WTC11 (cell line): ENCODE data around the gene TNNI3K. TPM values are rescaled to one million over a fixed set of nuclear protein-coding genes. Genes with fewer than 3 reads are reported as not detected.

Experiments
- ATAC-seq: fragments of 200-7000 bp; cut with Tn5 transposase; 2 replicates; pipeline ENCODE4 v1.10.0; 2021; ENCODE audit warnings: mild to moderate bottlenecking, moderate library complexity
- CTCF ChIA-PET: fragments of 300-600 bp; sonication (Branson Sonifier 250); formaldehyde crosslinking; loops from one replicate; lab custom pipeline; 2021; ENCODE audit warnings: antibody characterized with exemption; lab: Charles Lee
- POLR2A ChIA-PET: fragments of 350-600 bp; sonication (Branson Sonifier 250); formaldehyde crosslinking; loops from one replicate; lab custom pipeline; 2021; ENCODE audit warnings: antibody characterized with exemption; lab: Charles Lee
- DNase-seq: peaks from one replicate; pipeline ENCODE4 v3.0.0; 2021; ENCODE audit warnings: low spot score
- H3K27ac Mint-ChIP-seq: 2 replicates; pipeline ENCODE4 v1.8.0; 2021; ENCODE audit warnings: mixed read lengths
- H3K27me3 Mint-ChIP-seq: 2 replicates; pipeline ENCODE4 v1.8.0; 2021; ENCODE audit warnings: low read depth, mild to moderate bottlenecking, moderate library complexity, mixed read lengths
- H3K36me3 Mint-ChIP-seq: 2 replicates; pipeline ENCODE4 v1.8.0; 2021; ENCODE audit warnings: mixed read lengths
- H3K4me1 Mint-ChIP-seq: 2 replicates; pipeline ENCODE4 v1.8.0; 2022; ENCODE audit warnings: mixed read lengths
- H3K4me3 Mint-ChIP-seq: 2 replicates; pipeline ENCODE4 v1.8.0; 2021; ENCODE audit warnings: mild to moderate bottlenecking, moderate library complexity, mixed read lengths
- H3K9me3 Mint-ChIP-seq: 2 replicates; pipeline ENCODE4 v1.8.0; 2021; ENCODE audit warnings: mixed read lengths
- CREM ChIP-seq: sonication (generic); formaldehyde crosslinking; IDR thresholded peaks from 2 replicates; pipeline ENCODE4 v1.8.1; 2022; ENCODE audit warnings: mild to moderate bottlenecking, missing genetic modification reagents, moderate library complexity
- EMX1 ChIP-seq: fragments of 250-450 bp; sonication (Bioruptor Pico); IDR thresholded peaks from 2 replicates; pipeline ENCODE4 v1.8.0; 2021; ENCODE audit warnings: mild to moderate bottlenecking
- GTF2I ChIP-seq: fragments of 250-450 bp; sonication (Bioruptor Pico); conservative IDR thresholded peaks from 2 replicates; pipeline ENCODE4 v1.4.0; 2021; ENCODE audit warnings: mild to moderate bottlenecking
- JUN ChIP-seq: sonication (generic); formaldehyde crosslinking; IDR thresholded peaks from 2 replicates; pipeline ENCODE4 v1.8.0; 2023; ENCODE audit warnings: mild to moderate bottlenecking, missing genetic modification reagents
- NFATC4 ChIP-seq: fragments of 250-450 bp; sonication (Bioruptor Pico); IDR thresholded peaks from 2 replicates; pipeline ENCODE4 v1.9.0; 2021; ENCODE audit warnings: mild to moderate bottlenecking
- NR1H2 ChIP-seq: sonication (generic); formaldehyde crosslinking; IDR thresholded peaks from 2 replicates; pipeline ENCODE4 v1.9.0; 2021; ENCODE audit warnings: mild to moderate bottlenecking, moderate library complexity, missing genetic modification reagents
- SMAD3 ChIP-seq: sonication (generic); formaldehyde crosslinking; IDR thresholded peaks from 2 replicates; pipeline ENCODE4 v1.8.0; 2022; ENCODE audit warnings: missing genetic modification reagents, mild to moderate bottlenecking, borderline replicate concordance
- SOX15 ChIP-seq: fragments of 250-450 bp; sonication (Bioruptor Pico); IDR thresholded peaks from 2 replicates; pipeline ENCODE4 v1.9.0; 2021; ENCODE audit warnings: mild to moderate bottlenecking
- TEAD1 ChIP-seq: sonication (generic); formaldehyde crosslinking; IDR thresholded peaks from 2 replicates; pipeline ENCODE4 v1.8.0; 2022; ENCODE audit warnings: mild to moderate bottlenecking, missing genetic modification reagents
- ZNF121 ChIP-seq: sonication (generic); formaldehyde crosslinking; IDR thresholded peaks from 2 replicates; pipeline ENCODE4 v1.8.0; 2023; ENCODE audit warnings: missing genetic modification reagents
- ZNF219 ChIP-seq: sonication (generic); formaldehyde crosslinking; IDR thresholded peaks from 2 replicates; pipeline ENCODE4 v1.8.0; 2023; ENCODE audit warnings: missing genetic modification reagents, mild to moderate bottlenecking, borderline replicate concordance
- ZNF263 ChIP-seq: sonication (generic); formaldehyde crosslinking; IDR thresholded peaks from 2 replicates; pipeline ENCODE4 v1.8.1; 2022; ENCODE audit warnings: low read depth, mild to moderate bottlenecking, moderate library complexity, missing genetic modification reagents
- ZNF317 ChIP-seq: sonication (generic); formaldehyde crosslinking; IDR thresholded peaks from 2 replicates; pipeline ENCODE4 v1.8.1; 2023; ENCODE audit warnings: low read depth, mild to moderate bottlenecking, moderate library complexity, missing genetic modification reagents, borderline replicate concordance
- ZNF671 ChIP-seq: fragments of 250-450 bp; sonication (Bioruptor Pico); IDR thresholded peaks from 2 replicates; pipeline ENCODE4 v1.8.0; 2021; ENCODE audit warnings: mild to moderate bottlenecking
- total RNA-seq: library from RNA; stranded (reverse); gene quantifications from 3 replicates; pipeline ENCODE4 v1.2.3, GENCODE V29; 2021
- TF ChIP-seq, protein P1 (sequence below): sonication (generic); formaldehyde crosslinking; IDR thresholded peaks from 2 replicates; pipeline ENCODE4 v1.8.1; 2022; ENCODE audit warnings: low read depth, mild to moderate bottlenecking, moderate library complexity, missing genetic modification reagents, borderline replicate concordance
- TF ChIP-seq, protein P2 (sequence below): sonication (generic); formaldehyde crosslinking; IDR thresholded peaks from 2 replicates; pipeline ENCODE4 v1.8.1; 2023; ENCODE audit warnings: mild to moderate bottlenecking, missing genetic modification reagents
- TF ChIP-seq, protein P3 (sequence below): sonication (generic); formaldehyde crosslinking; IDR thresholded peaks from 2 replicates; pipeline ENCODE4 v1.8.1; 2022; ENCODE audit warnings: low read depth, missing genetic modification reagents, borderline replicate concordance
- TF ChIP-seq, protein P4 (sequence below): sonication (generic); formaldehyde crosslinking; IDR thresholded peaks from 2 replicates; pipeline ENCODE4 v1.8.0; 2023; ENCODE audit warnings: missing genetic modification reagents, mild to moderate bottlenecking, borderline replicate concordance

The TNNI3K gene
- total RNA-seq, 1 experiment from 2014 or later = 0.07 TPM

DNA sequence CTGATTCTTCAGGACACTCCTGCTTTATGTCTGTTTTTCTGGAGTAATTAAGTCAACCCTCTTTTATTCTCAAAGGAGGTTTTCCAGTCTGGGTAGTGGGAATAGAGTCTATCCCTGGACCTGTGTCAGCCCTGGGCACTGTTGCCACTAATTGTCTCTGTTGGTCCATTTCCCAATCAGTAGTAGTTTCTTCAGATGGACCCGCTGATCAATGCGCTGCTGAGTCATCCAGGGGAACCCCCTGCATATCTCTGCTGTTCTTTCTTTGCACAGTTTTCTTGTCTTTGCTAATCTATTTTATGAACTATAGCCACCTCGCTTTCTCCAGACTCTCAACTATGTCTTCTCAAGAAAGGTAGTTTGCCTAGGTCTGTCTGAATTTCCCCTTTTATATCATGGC is 82.5 kb downstream of the TNNI3K start (continued):
- TF ChIP-seq CREM (CRISPR knock-in tag) (no peak), ZNF317 (CRISPR knock-in tag) (no peak), JUN (no peak), ZNF671 (CRISPR knock-in tag) (no peak), EMX1 (CRISPR knock-in tag) (no peak), ZNF121 (CRISPR knock-in tag) (no peak)
- TF ChIP-seq, protein P1, sequence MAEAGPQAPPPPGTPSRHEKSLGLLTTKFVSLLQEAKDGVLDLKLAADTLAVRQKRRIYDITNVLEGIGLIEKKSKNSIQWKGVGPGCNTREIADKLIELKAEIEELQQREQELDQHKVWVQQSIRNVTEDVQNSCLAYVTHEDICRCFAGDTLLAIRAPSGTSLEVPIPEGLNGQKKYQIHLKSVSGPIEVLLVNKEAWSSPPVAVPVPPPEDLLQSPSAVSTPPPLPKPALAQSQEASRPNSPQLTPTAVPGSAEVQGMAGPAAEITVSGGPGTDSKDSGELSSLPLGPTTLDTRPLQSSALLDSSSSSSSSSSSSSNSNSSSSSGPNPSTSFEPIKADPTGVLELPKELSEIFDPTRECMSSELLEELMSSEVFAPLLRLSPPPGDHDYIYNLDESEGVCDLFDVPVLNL = no peak
- TF ChIP-seq, protein P2, sequence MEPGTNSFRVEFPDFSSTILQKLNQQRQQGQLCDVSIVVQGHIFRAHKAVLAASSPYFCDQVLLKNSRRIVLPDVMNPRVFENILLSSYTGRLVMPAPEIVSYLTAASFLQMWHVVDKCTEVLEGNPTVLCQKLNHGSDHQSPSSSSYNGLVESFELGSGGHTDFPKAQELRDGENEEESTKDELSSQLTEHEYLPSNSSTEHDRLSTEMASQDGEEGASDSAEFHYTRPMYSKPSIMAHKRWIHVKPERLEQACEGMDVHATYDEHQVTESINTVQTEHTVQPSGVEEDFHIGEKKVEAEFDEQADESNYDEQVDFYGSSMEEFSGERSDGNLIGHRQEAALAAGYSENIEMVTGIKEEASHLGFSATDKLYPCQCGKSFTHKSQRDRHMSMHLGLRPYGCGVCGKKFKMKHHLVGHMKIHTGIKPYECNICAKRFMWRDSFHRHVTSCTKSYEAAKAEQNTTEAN (CRISPR knock-in tag) = no peak

DNA sequence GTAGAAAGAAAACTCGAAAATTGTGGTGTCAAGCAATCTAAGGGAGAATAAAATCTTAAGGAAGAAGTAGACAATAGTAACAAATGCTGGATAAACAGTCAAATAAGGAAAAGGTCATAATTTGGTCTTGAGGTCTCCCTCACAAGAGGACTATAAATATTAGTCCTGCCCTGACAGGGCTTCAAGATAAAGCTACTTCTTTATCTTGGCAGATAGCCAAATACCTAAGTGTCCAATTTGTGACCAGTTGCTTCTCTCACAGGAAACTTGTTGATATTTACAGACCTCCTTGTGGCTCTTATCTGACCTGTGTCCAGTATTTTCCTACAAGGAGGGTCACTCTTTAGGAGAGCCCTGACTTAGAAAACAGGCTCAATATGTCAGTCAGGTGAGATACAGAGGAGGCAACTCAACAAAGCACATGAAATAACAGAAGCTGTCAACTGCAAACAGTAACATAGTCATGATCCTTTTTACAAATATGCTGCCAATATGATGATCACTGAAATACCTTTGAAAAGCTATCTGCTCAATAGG is 88.8 kb downstream of the TNNI3K start:
- ChIA-PET POLR2A (no interaction called here), CTCF (no interaction called here)
- DNase-seq (no peak), ATAC-seq (no peak)
- Mint-ChIP-seq H3K9me3 (no peaks in the 10 kb centered on the region), H3K36me3 (no peaks in the 10 kb centered on the region), H3K27ac (no peak overlapping the region), H3K27me3 (no peaks in the 10 kb centered on the region), H3K4me3 (no peak overlapping the region), H3K4me1 (no peaks in the 10 kb centered on the region)
- TF ChIP-seq, protein P3, sequence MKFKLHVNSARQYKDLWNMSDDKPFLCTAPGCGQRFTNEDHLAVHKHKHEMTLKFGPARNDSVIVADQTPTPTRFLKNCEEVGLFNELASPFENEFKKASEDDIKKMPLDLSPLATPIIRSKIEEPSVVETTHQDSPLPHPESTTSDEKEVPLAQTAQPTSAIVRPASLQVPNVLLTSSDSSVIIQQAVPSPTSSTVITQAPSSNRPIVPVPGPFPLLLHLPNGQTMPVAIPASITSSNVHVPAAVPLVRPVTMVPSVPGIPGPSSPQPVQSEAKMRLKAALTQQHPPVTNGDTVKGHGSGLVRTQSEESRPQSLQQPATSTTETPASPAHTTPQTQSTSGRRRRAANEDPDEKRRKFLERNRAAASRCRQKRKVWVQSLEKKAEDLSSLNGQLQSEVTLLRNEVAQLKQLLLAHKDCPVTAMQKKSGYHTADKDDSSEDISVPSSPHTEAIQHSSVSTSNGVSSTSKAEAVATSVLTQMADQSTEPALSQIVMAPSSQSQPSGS (CRISPR knock-in tag) = no peak
- TF ChIP-seq SMAD3 = no peak
- TF ChIP-seq, protein P4, sequence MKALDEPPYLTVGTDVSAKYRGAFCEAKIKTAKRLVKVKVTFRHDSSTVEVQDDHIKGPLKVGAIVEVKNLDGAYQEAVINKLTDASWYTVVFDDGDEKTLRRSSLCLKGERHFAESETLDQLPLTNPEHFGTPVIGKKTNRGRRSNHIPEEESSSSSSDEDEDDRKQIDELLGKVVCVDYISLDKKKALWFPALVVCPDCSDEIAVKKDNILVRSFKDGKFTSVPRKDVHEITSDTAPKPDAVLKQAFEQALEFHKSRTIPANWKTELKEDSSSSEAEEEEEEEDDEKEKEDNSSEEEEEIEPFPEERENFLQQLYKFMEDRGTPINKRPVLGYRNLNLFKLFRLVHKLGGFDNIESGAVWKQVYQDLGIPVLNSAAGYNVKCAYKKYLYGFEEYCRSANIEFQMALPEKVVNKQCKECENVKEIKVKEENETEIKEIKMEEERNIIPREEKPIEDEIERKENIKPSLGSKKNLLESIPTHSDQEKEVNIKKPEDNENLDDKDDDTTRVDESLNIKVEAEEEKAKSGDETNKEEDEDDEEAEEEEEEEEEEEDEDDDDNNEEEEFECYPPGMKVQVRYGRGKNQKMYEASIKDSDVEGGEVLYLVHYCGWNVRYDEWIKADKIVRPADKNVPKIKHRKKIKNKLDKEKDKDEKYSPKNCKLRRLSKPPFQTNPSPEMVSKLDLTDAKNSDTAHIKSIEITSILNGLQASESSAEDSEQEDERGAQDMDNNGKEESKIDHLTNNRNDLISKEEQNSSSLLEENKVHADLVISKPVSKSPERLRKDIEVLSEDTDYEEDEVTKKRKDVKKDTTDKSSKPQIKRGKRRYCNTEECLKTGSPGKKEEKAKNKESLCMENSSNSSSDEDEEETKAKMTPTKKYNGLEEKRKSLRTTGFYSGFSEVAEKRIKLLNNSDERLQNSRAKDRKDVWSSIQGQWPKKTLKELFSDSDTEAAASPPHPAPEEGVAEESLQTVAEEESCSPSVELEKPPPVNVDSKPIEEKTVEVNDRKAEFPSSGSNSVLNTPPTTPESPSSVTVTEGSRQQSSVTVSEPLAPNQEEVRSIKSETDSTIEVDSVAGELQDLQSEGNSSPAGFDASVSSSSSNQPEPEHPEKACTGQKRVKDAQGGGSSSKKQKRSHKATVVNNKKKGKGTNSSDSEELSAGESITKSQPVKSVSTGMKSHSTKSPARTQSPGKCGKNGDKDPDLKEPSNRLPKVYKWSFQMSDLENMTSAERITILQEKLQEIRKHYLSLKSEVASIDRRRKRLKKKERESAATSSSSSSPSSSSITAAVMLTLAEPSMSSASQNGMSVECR (CRISPR knock-in tag) = no peak
- TF ChIP-seq ZNF263 (CRISPR knock-in tag) = no peak
- TF ChIP-seq TEAD1 (CRISPR knock-in tag) = no peak
- TF ChIP-seq NFATC4 (CRISPR knock-in tag) = no peak
- TF ChIP-seq ZNF219 (CRISPR knock-in tag) = no peak

DNA sequence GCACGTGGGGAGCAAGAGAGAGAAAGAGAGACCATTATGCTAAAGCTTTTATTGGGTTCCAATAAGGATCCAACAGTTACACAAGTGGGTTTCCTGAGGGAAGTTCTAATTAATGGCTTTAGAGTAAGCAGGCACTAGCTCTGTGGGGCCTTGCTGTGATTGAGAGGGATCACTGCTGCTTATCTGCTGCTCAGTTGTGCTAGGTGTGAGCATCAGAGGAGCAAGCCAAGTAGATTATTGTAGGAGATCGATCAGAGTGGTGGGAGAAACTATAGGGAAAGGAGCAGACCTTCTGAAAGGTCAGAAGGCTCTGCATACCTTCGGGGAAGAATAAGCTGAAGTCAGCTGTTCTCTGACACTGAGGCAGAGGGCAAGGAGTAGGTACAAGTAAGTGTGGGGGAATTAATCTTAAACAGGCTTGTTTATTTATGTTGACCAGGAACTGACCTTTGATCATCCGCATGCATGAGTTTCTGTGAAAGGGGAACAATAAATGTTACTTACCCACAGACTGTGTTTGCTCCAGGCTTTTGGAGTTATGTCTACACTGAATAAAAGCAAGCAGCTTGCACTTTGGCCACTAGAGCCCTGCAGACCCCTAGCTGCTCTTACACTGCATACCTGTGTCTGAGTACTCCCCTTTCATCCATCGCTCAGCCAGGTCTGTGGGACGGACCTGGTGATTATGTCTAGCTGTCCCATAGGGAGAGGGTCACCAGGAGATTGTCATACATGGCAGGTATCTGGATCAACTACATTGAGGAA is 89.7 kb downstream of the TNNI3K start:
- CTCF ChIA-PET = no interaction called here
- POLR2A ChIA-PET = no interaction called here
- H3K4me1 Mint-ChIP-seq = no peaks in the 10 kb centered on the region
- TF ChIP-seq GTF2I (CRISPR knock-in tag) (no peak), NR1H2 (no peak), SOX15 (CRISPR knock-in tag) (no peak)
- TF ChIP-seq, all 79 proteins: peak for 0
- no peak overlapping the region for H3K27ac Mint-ChIP-seq
- DNase-seq (no peak), ATAC-seq (peak; percentile 47; the same call in 1 of the 2 replicates)
- no peaks in the 10 kb centered on the region for H3K27me3 Mint-ChIP-seq
- no peak overlapping the region for H3K4me3 Mint-ChIP-seq
- no peaks in the 10 kb centered on the region for H3K9me3 Mint-ChIP-seq
- H3K36me3 Mint-ChIP-seq = no peaks in the 10 kb centered on the region
